ENCODE results near the gene ADGRG6. TPM values are rescaled to one million over a fixed set of nuclear protein-coding genes. Genes with fewer than 3 reads are reported as not detected.

ADGRG6 gene
- total and polyA plus RNA-seq, 2 donors (not counting 1 experiment from before 2014, with no cell fraction given): 0.03 TPM; not detected in 1

DNA sequence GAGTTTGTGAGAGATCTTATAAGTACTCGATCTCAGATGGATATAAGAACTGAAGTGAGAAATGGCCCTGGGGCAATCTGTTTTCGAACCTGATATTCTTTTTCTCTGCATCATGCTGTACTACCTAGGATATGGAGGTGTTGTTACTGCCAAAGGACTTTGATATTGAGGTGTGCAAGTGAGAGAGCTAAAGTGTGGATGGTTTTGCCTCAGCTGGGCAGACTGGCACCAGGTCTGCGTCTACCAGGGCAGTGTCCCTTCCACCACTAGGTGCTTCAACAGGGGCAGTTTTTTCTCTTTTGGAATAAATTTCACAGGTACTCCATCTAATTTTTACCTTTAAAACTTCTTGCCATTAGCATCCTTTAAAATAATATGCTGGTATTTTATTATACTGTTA is 35.0 kb downstream of the ADGRG6 start:
- DNase-seq (no peak), ATAC-seq (ENCODE audit: low read depth) (no peak)
- Histone ChIP-seq H4K20me1 (ENCODE audit: control insufficient read depth, insufficient read depth, low read length, poor library complexity, severe bottlenecking) (no peaks in the 10 kb centered on the region), H3K4me2 (replicated peaks; ENCODE audit: low read depth, low read length, poor library complexity, severe bottlenecking) (no peak overlapping the region), H3K4me3 (ENCODE audit: control extremely low read depth in 1 of 5, extremely low read depth in 1 of 5, insufficient read depth in 1 of 5, low read depth in 2 of 5, low read length in 4 of 5) (no peak overlapping the region), H3K9me3 (ENCODE audit: control extremely low read depth in 1 of 3, control insufficient read depth in 2 of 3, insufficient read depth in 1 of 3, low read length in 2 of 3) (no peaks in the 10 kb centered on the region), H3K27me3 (replicated peaks in 1 of 4; ENCODE audit: control extremely low read depth in 1 of 4, control insufficient read depth in 3 of 4, insufficient read depth in 4 of 4, low read length in 3 of 4) (no peaks in the 10 kb centered on the region), H3K79me2 (ENCODE audit: control insufficient read depth, insufficient read depth, low read length) (no peaks in the 10 kb centered on the region), H3K9ac (ENCODE audit: low read length) (no peak overlapping the region), H2AFZ (ENCODE audit: insufficient read depth, low read depth, low read length, poor library complexity, severe bottlenecking) (no peak overlapping the region), H3K27ac (ENCODE audit: low read length in 2 of 2) (no peak overlapping the region), H3K36me3 (replicated peaks in 1 of 2; ENCODE audit: control extremely low read depth in 1 of 2, control insufficient read depth in 1 of 2, extremely low read depth in 1 of 2, insufficient read depth in 2 of 2, low read length in 1 of 2) (no peaks in the 10 kb centered on the region), H3K4me1 (ENCODE audit: control insufficient read depth in 2 of 2, insufficient read depth in 2 of 2, low read length in 2 of 2) (no peaks in the 10 kb centered on the region)
- H3K9me3 Mint-ChIP-seq (ENCODE audit: insufficient read depth): no peaks in the 10 kb centered on the region
- H3K27ac Mint-ChIP-seq: no peak overlapping the region
- H3K4me3 Mint-ChIP-seq: no peak overlapping the region
- POLR2A ChIA-PET: no interaction called here
- intact Hi-C loops (cut with micrococcal nuclease): no loop called here
- WGBS (ENCODE audit: insufficient coverage): 100% methylated on average over 2 of the region's 3 CpGs
- H3K27me3 Mint-ChIP-seq: peaks cover under 1% of the 10 kb centered on the region
- no peaks in the 10 kb centered on the region for H3K4me1 Mint-ChIP-seq
- CTCF ChIA-PET: interaction anchor here (1.2 kb wide), 1 partner anchor 14 kb away, joined by 3 read pairs; no protein-coding TSS in a partner anchor
- TF ChIP-seq, protein P1, sequence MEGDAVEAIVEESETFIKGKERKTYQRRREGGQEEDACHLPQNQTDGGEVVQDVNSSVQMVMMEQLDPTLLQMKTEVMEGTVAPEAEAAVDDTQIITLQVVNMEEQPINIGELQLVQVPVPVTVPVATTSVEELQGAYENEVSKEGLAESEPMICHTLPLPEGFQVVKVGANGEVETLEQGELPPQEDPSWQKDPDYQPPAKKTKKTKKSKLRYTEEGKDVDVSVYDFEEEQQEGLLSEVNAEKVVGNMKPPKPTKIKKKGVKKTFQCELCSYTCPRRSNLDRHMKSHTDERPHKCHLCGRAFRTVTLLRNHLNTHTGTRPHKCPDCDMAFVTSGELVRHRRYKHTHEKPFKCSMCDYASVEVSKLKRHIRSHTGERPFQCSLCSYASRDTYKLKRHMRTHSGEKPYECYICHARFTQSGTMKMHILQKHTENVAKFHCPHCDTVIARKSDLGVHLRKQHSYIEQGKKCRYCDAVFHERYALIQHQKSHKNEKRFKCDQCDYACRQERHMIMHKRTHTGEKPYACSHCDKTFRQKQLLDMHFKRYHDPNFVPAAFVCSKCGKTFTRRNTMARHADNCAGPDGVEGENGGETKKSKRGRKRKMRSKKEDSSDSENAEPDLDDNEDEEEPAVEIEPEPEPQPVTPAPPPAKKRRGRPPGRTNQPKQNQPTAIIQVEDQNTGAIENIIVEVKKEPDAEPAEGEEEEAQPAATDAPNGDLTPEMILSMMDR (IDR thresholded peaks at IDR 0.05): no peak

- intact Hi-C loops (cut with micrococcal nuclease): no loop called here
- H3K9ac ChIP-seq (ENCODE audit: low read length): no peak overlapping the region
- no peaks in the 10 kb centered on the region for H3K4me1 Mint-ChIP-seq
- H3K4me3 ChIP-seq (ENCODE audit: control extremely low read depth in 1 of 5, extremely low read depth in 1 of 5, insufficient read depth in 1 of 5, low read depth in 2 of 5, low read length in 4 of 5): no peak overlapping the region
- H4K20me1 ChIP-seq (ENCODE audit: control insufficient read depth, insufficient read depth, low read length, poor library complexity, severe bottlenecking): no peaks in the 10 kb centered on the region
- no peak overlapping the region for H3K4me3 Mint-ChIP-seq
- H3K4me2 ChIP-seq (replicated peaks; ENCODE audit: low read depth, low read length, poor library complexity, severe bottlenecking): no peak overlapping the region
- no peak overlapping the region for H2AFZ ChIP-seq (ENCODE audit: insufficient read depth, low read depth, low read length, poor library complexity, severe bottlenecking)
- DNase-seq (no peak), ATAC-seq (ENCODE audit: low read depth) (no peak)
- H3K27me3 ChIP-seq (replicated peaks in 1 of 4; ENCODE audit: control extremely low read depth in 1 of 4, control insufficient read depth in 3 of 4, insufficient read depth in 4 of 4, low read length in 3 of 4): no peaks in the 10 kb centered on the region
- no peaks in the 10 kb centered on the region for H3K79me2 ChIP-seq (ENCODE audit: control insufficient read depth, insufficient read depth, low read length)
- POLR2A ChIA-PET: no interaction called here
- H3K27me3 Mint-ChIP-seq: peaks cover 4% of the 10 kb centered on the region
- CTCF ChIA-PET: interaction anchor here (1.2 kb wide), 1 partner anchor 17 kb away, joined by 3 read pairs; no protein-coding TSS in a partner anchor
- no peaks in the 10 kb centered on the region for H3K4me1 ChIP-seq (ENCODE audit: control insufficient read depth in 2 of 2, insufficient read depth in 2 of 2, low read length in 2 of 2)
- H3K9me3 ChIP-seq (ENCODE audit: control extremely low read depth in 1 of 3, control insufficient read depth in 2 of 3, insufficient read depth in 1 of 3, low read length in 2 of 3): no peaks in the 10 kb centered on the region
- no peaks in the 10 kb centered on the region for H3K9me3 Mint-ChIP-seq (ENCODE audit: insufficient read depth)
- WGBS (ENCODE audit: insufficient coverage): no CpG with 5 or more reads among the region's 2 CpGs
- no peaks in the 10 kb centered on the region for H3K36me3 ChIP-seq (replicated peaks in 1 of 2; ENCODE audit: control extremely low read depth in 1 of 2, control insufficient read depth in 1 of 2, extremely low read depth in 1 of 2, insufficient read depth in 2 of 2, low read length in 1 of 2)
- no peak for TF ChIP-seq EZH2 (IDR thresholded peaks at IDR 0.05; ENCODE audit: borderline replicate concordance, insufficient read depth, low read depth, low read length, poor library complexity, severe bottlenecking)
- TF ChIP-seq, protein P1 (IDR thresholded peaks at IDR 0.05): no peak
- no peak overlapping the region for H3K27ac Mint-ChIP-seq
- no peak overlapping the region for H3K27ac ChIP-seq (ENCODE audit: low read length in 2 of 2)
Observed at GRCh38 chr6:142339113-142339512, 37.3 kb downstream of the ADGRG6 start.

Data from B cell (primary cell).